Fibroblast of lung (primary cell): ENCODE results near the gene TMC6.

Source experiments
- EZH2 ChIP-seq: IDR thresholded peaks from 2 replicates; pipeline ENCODE4 v1.5.1; 2012; ENCODE audit warnings: low read length, control low read depth, mild to moderate bottlenecking; ENCODE audit errors: missing control alignments
- TF ChIP-seq, protein P1 (sequence below), 2 donors: IDR thresholded peaks in 1 of 2; conservative IDR thresholded peaks in 1 of 2; 1 replicate in 1 of 2; 2 replicates in 1 of 2; pipeline ENCODE4 v1.5.1; 2011 to 2012; ENCODE audit warnings: low read length in 2 of 2, control low read depth in 1 of 2, inconsistent platforms in 1 of 2, low read depth in 1 of 2, mild to moderate bottlenecking in 1 of 2

DNA sequence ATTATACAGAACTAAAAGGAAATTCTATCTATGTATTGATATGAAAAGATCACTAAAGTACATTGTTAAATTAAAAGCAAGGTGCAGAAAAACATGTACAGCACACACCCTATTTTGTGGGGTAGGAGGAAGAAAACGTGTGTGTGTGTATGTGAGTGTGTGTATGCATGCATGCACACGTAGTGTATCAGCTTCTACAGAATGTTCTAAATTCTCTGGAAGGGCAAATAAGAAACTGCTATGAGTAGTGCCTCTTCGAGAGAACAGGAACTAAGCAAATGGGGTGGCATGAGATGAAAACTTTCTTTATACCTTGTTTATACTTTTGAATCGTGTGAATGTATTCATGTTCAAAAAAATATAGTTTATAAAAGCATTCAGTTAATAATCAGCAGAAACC, 58.9 kb downstream of the TMC6 start:
- TF ChIP-seq, protein P1, sequence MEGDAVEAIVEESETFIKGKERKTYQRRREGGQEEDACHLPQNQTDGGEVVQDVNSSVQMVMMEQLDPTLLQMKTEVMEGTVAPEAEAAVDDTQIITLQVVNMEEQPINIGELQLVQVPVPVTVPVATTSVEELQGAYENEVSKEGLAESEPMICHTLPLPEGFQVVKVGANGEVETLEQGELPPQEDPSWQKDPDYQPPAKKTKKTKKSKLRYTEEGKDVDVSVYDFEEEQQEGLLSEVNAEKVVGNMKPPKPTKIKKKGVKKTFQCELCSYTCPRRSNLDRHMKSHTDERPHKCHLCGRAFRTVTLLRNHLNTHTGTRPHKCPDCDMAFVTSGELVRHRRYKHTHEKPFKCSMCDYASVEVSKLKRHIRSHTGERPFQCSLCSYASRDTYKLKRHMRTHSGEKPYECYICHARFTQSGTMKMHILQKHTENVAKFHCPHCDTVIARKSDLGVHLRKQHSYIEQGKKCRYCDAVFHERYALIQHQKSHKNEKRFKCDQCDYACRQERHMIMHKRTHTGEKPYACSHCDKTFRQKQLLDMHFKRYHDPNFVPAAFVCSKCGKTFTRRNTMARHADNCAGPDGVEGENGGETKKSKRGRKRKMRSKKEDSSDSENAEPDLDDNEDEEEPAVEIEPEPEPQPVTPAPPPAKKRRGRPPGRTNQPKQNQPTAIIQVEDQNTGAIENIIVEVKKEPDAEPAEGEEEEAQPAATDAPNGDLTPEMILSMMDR (conservative IDR thresholded peaks at IDR 0.05 in 1 of 2, IDR thresholded peaks at IDR 0.05 in 1 of 2; ENCODE audit: low read depth in 1 of 2, low read length in 2 of 2) = no peak
- TF ChIP-seq EZH2 = no peak
